GM21526 (cell line): ENCODE measurements around the gene USP50.
"Not testable (repeated sequence)": the region's sequence is repeated elsewhere in the genome, so short reads cannot be mapped to it uniquely, and the experiment has no call there.

Experiments
- ATAC-seq: cut with Tn5 transposase; IDR thresholded peaks from one replicate; pipeline ENCODE4 v1.9.1; 2021; ENCODE audit warnings: moderate library complexity; ENCODE audit not compliant: unreplicated experiment, low FRiP score

The USP50 gene

DNA sequence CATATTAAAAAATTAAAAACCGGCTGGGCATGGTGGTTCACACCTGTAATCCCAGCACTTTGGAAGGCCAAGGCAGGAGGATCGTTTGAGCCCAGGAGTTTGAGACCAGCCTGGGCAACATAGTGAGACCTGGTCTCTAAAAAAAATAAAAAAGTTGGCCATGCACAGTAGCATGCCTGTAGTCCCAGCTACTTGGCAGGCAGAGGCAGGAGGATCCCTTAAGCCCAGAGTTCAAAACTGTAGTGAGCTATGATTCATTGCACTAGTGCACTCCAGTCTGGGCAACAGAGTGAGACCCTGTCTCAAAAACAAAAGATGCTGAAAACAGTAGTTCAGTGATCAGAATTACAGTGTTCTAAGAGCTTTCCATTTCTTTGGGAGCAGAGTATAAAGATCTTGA lies 40.8 kb downstream of the USP50 start:
- ATAC-seq, result not testable (repeated sequence)

DNA sequence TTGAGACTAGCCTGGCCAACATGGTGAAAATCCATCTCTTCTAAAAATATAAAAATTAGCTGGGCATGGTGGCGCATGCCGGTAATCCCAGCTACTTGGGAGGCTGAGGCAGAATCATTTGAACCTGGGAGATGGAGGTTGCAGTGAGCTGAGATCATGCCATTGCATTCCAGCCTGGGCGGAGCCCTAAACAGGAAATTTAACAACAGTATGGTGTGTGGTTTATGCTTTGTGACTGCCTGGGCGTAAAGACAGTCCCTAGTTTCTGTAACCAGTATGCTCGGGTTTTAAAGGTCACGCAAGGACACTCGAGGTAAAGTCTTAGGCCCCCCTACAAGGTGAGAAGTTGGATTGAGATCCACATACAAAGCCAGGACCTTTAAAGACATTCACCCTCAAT lies 43.3 kb downstream of the USP50 start:
- ATAC-seq, result no peak

DNA sequence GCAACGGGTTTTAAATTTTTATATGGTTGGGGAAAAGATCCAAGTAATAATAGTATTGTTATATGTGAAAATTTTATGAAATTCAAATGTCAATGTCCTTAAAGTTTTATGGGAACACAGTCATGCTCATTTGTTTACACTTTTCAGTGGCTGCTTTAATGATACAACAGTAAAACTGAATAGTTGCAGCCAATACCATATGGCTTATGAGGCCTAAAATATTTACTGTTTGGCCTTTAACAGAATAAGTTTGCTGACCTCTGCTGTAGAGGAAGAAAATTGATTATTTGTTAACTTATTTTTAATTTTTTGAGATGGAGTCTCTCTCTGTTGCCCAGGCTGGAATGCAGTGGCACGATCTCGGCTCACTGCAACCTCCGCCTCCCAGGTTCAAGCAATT lies 44.7 kb downstream of the USP50 start:
- ATAC-seq, result no peak

- ATAC-seq, result no peak
These were observed 46.1 kb downstream of the USP50 start for GRCh38 chr15:50500352-50500751.

DNA sequence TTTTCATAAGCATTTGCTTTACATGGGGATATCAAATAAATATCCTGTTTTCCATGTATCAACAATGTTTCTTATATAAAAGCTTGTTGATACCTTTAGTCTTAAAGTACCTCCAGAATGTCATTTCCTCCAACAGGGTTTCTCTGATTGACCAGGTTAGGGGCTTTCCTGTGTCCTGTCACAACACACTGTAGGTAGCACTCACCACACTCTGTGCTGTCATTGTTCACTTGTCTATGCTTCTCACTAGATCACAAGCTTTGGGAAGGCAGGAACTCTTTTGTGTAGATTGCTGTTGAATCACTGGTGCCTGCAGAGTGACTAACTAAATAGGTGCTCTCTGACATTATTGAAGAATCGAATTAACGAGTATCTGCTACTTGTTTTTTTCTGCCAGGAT lies 49.8 kb downstream of the USP50 start:
- no peak for ATAC-seq

- ATAC-seq, result not testable (repeated sequence)
These were observed 51.9 kb downstream of the USP50 start for GRCh38 chr15:50494547-50494946.

- ATAC-seq, result no peak
These were observed 52.8 kb downstream of the USP50 start for GRCh38 chr15:50493625-50494024.

GRCh38 chr15:50487287-50487686 lies 59.2 kb downstream of the USP50 start:
- ATAC-seq, result no peak

DNA sequence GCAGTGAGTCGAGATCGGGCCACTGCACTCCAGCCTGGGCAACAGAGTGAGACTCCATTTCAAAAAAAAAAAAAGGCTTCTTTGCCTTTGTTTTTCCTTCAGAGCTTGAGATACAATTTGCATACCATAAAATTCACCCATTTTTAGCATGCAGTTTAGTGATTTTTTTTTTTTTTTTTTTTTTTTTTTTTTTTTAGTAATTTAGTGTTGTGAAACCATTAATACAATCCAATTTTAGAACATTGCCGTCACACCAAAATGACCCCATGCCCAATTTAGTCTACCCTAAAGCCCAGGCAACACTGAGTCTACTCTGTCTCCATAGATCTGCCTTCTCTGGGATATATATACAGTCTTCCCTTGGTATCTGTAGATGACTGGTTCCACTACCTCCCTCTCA lies 61.1 kb downstream of the USP50 start:
- ATAC-seq, result no peak

DNA sequence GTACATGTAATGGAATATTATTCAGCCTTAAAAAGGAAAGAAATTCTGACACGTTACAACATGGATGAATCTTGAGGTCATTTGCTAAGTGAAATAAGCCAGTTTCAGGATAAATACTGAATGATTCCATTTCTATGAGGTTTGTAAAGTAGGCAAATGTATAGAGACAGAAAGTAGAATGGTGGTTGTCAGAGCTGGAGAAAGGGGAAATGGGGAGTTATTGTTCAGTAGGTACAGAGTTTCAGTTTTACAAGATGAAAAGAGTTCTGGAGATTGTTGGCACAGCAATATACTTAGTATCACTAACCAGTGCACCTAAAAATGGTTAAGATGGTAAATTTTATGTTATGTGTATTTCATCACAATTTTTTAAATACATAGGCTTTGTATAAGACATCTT lies 61.7 kb downstream of the USP50 start:
- peak; percentile 59 for ATAC-seq

DNA sequence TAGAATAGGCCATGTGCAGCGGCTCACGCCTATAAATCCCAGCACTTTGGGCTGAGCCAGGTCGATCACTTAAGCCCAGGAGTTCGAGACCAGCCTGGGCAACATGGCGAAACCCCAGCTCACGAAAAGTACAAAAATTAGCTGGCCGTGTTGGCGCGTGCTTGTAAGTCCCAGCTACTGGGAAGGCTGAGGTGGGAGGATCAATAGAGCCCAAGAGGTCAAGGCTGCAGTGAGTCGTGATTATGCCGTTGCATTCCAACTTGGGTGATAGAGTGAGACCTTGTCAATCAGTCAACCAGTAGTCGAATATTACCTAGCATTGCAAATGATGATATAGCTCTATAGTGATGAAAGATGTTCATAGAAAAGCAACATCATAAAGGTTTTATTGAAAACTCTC lies 70.3 kb downstream of the USP50 start:
- ATAC-seq, result no peak

DNA sequence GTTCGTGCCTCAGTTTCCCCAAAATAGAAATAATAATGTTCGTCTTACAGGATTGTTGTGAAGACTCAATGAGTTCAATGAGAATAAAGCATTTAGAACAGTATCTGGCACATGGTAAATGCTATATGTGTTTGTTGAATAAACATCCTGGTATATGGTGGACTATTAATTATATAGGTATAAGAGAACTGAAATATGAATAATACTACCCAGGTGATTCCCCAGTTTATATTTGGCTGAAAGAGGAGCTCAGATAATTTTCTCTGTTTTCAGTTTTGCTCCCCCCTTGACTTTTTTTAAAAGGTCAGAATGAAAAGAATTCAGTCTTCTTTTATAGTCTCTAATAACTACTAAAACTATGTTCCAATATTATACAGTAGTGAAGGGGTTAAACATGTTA lies 75.4 kb downstream of the USP50 start:
- ATAC-seq, result no peak

DNA sequence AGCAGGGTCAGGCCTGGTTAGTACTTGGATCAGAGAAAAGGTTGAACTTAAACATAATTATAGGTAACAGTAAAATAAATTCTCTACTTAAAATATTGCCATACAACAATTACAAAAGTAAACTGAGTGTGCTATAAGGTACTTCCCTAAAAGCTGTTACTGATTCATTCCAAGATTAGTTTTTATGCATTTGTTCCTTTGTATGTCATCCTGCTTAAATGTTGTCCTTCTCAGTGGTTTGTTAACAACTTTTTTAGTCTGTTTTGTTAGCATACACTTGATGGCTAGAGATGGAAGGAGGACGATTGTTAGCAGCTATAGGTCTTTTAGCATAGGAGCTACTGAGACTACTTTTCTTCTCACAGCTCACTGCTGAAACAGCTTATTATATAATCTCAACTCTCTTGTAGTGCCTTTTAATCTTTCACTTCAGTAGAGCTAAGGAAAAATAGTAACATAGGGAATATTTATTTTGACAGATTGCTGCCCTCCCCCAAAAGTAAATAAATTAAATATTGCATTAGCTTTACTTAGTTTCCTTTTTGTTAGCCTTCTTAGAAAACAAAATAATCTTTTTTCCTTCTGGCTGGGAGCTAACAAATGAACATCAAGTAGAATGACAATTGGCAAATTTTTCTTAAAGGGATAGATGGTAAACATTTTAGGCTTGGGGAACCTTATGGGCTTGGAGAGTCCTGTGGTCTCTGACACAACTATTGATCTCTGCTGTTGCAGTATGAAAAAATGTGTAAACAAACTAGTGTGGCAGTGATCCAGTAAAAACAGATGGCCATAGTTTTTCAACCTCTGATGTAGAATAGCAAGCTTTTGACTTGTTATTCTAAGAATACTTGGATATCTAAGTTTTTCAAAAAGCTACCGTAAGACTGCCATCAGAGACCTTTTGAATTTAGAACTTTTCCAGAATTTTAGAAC lies 82.8 kb downstream of the USP50 start:
- no peak for ATAC-seq

DNA sequence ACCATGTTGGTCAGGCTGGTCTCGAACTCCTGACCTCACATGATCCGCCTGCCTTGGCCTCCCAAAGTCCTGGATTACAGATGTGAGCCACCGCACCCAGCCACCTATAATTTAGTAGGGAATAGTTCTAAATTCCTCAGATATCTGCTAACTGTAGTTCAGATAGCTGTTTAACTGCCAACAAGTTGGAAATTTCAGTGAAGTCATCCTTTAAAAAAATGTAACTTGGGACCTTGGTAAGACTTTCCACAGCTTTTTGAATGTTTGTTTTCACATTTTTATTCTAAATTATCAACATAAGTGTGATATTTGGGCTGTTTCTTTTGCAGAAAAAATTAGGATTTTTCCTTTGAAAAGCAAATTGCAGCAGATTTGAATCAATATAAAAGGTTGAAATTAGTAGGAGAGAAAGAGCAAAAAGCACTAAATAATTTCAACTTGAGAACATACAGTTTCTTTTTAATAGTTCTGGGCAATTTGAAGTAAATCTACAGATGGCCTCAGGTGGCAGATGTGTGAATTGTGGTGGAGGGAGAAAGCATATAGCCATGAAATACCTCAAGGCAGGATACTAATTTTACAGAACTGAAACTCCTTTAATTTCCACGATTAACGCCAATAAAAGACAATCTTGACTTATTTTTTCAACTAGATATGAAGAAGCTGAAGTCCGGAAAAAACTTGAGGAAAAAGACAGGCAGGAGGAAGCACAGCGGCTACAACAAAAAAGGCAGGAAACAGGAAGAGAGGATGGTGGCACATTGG lies 87.9 kb downstream of the USP50 start:
- ATAC-seq, result no peak

- no peak for ATAC-seq
These were observed 93.5 kb downstream of the USP50 start for GRCh38 chr15:50452927-50453326.
